GM21526 (cell line): ENCODE measurements around the gene LIG3.
"Not testable (repeated sequence)": the region's sequence is repeated elsewhere in the genome, so short reads cannot be mapped to it uniquely, and the experiment has no call there.

ENCODE experiments used
- ATAC-seq: cut with Tn5 transposase; IDR thresholded peaks from one replicate; pipeline ENCODE4 v1.9.1; 2021; ENCODE audit warnings: moderate library complexity; ENCODE audit not compliant: unreplicated experiment, low FRiP score

Gene LIG3

GRCh38 chr17:35030780-35031179 lies 50.5 kb downstream of the LIG3 start:
- ATAC-seq, result no peak

- ATAC-seq, result no peak
Observed at GRCh38 chr17:35038453-35038852, 58.1 kb downstream of the LIG3 start.

GRCh38 chr17:35041390-35041789 lies 61.1 kb downstream of the LIG3 start:
- ATAC-seq, result no peak

- no peak for ATAC-seq
Observed at GRCh38 chr17:35044181-35044580, 63.9 kb downstream of the LIG3 start.

GRCh38 chr17:35045458-35045979 lies 65.2 kb downstream of the LIG3 start:
- ATAC-seq, result not testable (repeated sequence)

GRCh38 chr17:35046245-35046644 lies 65.9 kb downstream of the LIG3 start:
- no peak for ATAC-seq

GRCh38 chr17:35046740-35047283 lies 66.5 kb downstream of the LIG3 start:
- ATAC-seq, result no peak

GRCh38 chr17:35048685-35049379 lies 68.5 kb downstream of the LIG3 start:
- no peak for ATAC-seq

- ATAC-seq, result no peak
Observed at GRCh38 chr17:35050170-35050569, 69.9 kb downstream of the LIG3 start.

GRCh38 chr17:35051183-35051578 lies 70.9 kb downstream of the LIG3 start:
- peak; percentile 51 for ATAC-seq

- peak; percentile 24 for ATAC-seq
Observed at GRCh38 chr17:35051579-35052240, 71.4 kb downstream of the LIG3 start.

- no peak for ATAC-seq
Observed at GRCh38 chr17:35052241-35052610, 71.9 kb downstream of the LIG3 start.

GRCh38 chr17:35052780-35053179 lies 72.5 kb downstream of the LIG3 start:
- no peak for ATAC-seq

GRCh38 chr17:35053204-35053603 lies 72.9 kb downstream of the LIG3 start:
- ATAC-seq, result no peak

GRCh38 chr17:35056013-35056412 lies 75.7 kb downstream of the LIG3 start:
- ATAC-seq, result no peak

GRCh38 chr17:35057332-35057915 lies 77.1 kb downstream of the LIG3 start:
- ATAC-seq, result no peak
